SK-N-SH treated with all-trans-retinoic acid at 6 μM for 48 hours (cell line): ENCODE measurements around the gene ACKR2.

Experiments
- BACH2 ChIP-seq: fragments of 250-450 bp; sonication (Bioruptor Pico); IDR thresholded peaks from 2 replicates; pipeline ENCODE4 v1.9.0; 2021; ENCODE audit warnings: mild to moderate bottlenecking, borderline replicate concordance
- CSDC2 ChIP-seq: fragments of 250-450 bp; sonication (Bioruptor Pico); IDR thresholded peaks from 2 replicates; pipeline ENCODE4 v1.5.0; 2020; ENCODE audit warnings: mild to moderate bottlenecking, moderate library complexity
- ESRRG ChIP-seq: fragments of 250-450 bp; sonication (Bioruptor Pico); IDR thresholded peaks from 2 replicates; pipeline ENCODE4 v1.6.1; 2021; ENCODE audit warnings: mild to moderate bottlenecking
- TOX ChIP-seq: fragments of 250-450 bp; sonication (Bioruptor Pico); IDR thresholded peaks from 2 replicates; pipeline ENCODE4 v1.8.0; 2021; ENCODE audit warnings: mild to moderate bottlenecking, moderate library complexity, borderline replicate concordance
- ZFP3 ChIP-seq: fragments of 250-450 bp; sonication (Bioruptor Pico); IDR thresholded peaks from 2 replicates; pipeline ENCODE4 v1.5.0; 2020; ENCODE audit warnings: mild to moderate bottlenecking, moderate library complexity
- ZFP30 ChIP-seq: fragments of 450-650 bp; formaldehyde crosslinking; IDR thresholded peaks from 2 replicates; pipeline ENCODE4 v1.5.0; 2022; ENCODE audit warnings: mild to moderate bottlenecking, moderate library complexity
- ZNF565 ChIP-seq: fragments of 450-650 bp; formaldehyde crosslinking; conservative IDR thresholded peaks from 2 replicates; pipeline ENCODE4 v1.5.0; 2020; ENCODE audit warnings: low read depth, mild to moderate bottlenecking, moderate library complexity
- ZNF8 ChIP-seq: fragments of 450-650 bp; formaldehyde crosslinking; IDR thresholded peaks from 2 replicates; pipeline ENCODE4 v1.5.0; 2020; ENCODE audit warnings: mild to moderate bottlenecking, moderate library complexity
- TF ChIP-seq, protein P1 (sequence below): fragments of 250-450 bp; sonication (Bioruptor Pico); IDR thresholded peaks from 2 replicates; pipeline ENCODE4 v1.8.0; 2021; ENCODE audit warnings: low read depth, mild to moderate bottlenecking, moderate library complexity, borderline replicate concordance
- TF ChIP-seq, protein P2 (sequence below): fragments of 250-450 bp; sonication (Bioruptor Pico); IDR thresholded peaks from 2 replicates; pipeline ENCODE4 v1.5.0; 2020; ENCODE audit warnings: mild to moderate bottlenecking, moderate library complexity
- TF ChIP-seq, protein P3 (sequence below): fragments of 250-450 bp; sonication (Bioruptor Pico); IDR thresholded peaks from 2 replicates; pipeline ENCODE4 v1.8.0; 2020; ENCODE audit warnings: mild to moderate bottlenecking, moderate library complexity, borderline replicate concordance
- TF ChIP-seq, protein P4 (sequence below): fragments of 250-450 bp; sonication (Bioruptor Pico); IDR thresholded peaks from 2 replicates; pipeline ENCODE4 v1.5.1; 2020; ENCODE audit warnings: low read depth, mild to moderate bottlenecking, moderate library complexity

DNA sequence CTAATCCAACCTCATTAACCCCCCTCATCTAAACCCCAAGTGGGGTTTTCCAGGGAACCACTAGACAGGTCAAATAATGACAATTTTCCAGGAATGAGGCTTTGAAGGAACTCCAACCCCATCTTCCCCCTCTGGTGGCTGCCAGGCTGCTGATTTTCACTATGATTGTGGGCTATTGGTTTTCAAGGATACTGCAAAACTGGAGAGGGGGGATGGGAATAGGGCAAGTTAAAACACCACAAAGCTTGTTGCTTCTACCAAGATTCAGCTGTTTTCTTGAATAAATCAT, 86.3 kb downstream of the ACKR2 start:
- TF ChIP-seq, protein P1, sequence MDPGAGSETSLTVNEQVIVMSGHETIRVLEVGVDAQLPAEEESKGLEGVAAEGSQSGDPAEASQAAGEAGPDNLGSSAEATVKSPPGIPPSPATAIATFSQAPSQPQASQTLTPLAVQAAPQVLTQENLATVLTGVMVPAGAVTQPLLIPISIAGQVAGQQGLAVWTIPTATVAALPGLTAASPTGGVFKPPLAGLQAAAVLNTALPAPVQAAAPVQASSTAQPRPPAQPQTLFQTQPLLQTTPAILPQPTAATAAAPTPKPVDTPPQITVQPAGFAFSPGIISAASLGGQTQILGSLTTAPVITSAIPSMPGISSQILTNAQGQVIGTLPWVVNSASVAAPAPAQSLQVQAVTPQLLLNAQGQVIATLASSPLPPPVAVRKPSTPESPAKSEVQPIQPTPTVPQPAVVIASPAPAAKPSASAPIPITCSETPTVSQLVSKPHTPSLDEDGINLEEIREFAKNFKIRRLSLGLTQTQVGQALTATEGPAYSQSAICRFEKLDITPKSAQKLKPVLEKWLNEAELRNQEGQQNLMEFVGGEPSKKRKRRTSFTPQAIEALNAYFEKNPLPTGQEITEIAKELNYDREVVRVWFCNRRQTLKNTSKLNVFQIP (CRISPR knock-in tag): no peak
- no peak for TF ChIP-seq TOX
- TF ChIP-seq, protein P2, sequence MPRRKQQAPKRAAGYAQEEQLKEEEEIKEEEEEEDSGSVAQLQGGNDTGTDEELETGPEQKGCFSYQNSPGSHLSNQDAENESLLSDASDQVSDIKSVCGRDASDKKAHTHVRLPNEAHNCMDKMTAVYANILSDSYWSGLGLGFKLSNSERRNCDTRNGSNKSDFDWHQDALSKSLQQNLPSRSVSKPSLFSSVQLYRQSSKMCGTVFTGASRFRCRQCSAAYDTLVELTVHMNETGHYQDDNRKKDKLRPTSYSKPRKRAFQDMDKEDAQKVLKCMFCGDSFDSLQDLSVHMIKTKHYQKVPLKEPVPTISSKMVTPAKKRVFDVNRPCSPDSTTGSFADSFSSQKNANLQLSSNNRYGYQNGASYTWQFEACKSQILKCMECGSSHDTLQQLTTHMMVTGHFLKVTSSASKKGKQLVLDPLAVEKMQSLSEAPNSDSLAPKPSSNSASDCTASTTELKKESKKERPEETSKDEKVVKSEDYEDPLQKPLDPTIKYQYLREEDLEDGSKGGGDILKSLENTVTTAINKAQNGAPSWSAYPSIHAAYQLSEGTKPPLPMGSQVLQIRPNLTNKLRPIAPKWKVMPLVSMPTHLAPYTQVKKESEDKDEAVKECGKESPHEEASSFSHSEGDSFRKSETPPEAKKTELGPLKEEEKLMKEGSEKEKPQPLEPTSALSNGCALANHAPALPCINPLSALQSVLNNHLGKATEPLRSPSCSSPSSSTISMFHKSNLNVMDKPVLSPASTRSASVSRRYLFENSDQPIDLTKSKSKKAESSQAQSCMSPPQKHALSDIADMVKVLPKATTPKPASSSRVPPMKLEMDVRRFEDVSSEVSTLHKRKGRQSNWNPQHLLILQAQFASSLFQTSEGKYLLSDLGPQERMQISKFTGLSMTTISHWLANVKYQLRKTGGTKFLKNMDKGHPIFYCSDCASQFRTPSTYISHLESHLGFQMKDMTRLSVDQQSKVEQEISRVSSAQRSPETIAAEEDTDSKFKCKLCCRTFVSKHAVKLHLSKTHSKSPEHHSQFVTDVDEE (CRISPR knock-in tag): no peak
- TF ChIP-seq, protein P3, sequence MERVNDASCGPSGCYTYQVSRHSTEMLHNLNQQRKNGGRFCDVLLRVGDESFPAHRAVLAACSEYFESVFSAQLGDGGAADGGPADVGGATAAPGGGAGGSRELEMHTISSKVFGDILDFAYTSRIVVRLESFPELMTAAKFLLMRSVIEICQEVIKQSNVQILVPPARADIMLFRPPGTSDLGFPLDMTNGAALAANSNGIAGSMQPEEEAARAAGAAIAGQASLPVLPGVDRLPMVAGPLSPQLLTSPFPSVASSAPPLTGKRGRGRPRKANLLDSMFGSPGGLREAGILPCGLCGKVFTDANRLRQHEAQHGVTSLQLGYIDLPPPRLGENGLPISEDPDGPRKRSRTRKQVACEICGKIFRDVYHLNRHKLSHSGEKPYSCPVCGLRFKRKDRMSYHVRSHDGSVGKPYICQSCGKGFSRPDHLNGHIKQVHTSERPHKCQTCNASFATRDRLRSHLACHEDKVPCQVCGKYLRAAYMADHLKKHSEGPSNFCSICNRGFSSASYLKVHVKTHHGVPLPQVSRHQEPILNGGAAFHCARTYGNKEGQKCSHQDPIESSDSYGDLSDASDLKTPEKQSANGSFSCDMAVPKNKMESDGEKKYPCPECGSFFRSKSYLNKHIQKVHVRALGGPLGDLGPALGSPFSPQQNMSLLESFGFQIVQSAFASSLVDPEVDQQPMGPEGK: no peak
- no peak for TF ChIP-seq ZFP30 (CRISPR knock-in tag)
- no peak for TF ChIP-seq ZNF565 (CRISPR knock-in tag)
- TF ChIP-seq ZNF8 (CRISPR knock-in tag): no peak
- no peak for TF ChIP-seq ZFP3 (CRISPR knock-in tag)
- no peak for TF ChIP-seq ESRRG (CRISPR knock-in tag)
- TF ChIP-seq BACH2 (CRISPR knock-in tag): no peak
- TF ChIP-seq CSDC2: no peak
- TF ChIP-seq, protein P4, sequence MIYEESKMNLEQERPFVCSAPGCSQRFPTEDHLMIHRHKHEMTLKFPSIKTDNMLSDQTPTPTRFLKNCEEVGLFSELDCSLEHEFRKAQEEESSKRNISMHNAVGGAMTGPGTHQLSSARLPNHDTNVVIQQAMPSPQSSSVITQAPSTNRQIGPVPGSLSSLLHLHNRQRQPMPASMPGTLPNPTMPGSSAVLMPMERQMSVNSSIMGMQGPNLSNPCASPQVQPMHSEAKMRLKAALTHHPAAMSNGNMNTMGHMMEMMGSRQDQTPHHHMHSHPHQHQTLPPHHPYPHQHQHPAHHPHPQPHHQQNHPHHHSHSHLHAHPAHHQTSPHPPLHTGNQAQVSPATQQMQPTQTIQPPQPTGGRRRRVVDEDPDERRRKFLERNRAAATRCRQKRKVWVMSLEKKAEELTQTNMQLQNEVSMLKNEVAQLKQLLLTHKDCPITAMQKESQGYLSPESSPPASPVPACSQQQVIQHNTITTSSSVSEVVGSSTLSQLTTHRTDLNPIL (CRISPR knock-in tag): no peak
